SKM-1 treated with dmso at 0.1 percent for 144 hours (cell line): ENCODE measurements around the gene CTSW.

Experiments used
- DNase-seq: peaks from one replicate; lab custom pipeline; 2025; ENCODE audit not compliant: unreplicated experiment; lab: John Stamatoyannopoulos, UW

Gene CTSW

GRCh38 chr11:65919573-65920371, 40.1 kb downstream of the CTSW start:
- DNase-seq: no peak

GRCh38 chr11:65920372-65920802, 40.8 kb downstream of the CTSW start:
- no peak for DNase-seq

- DNase-seq: no peak
These were observed 41.5 kb downstream of the CTSW start for GRCh38 chr11:65921033-65921555.

GRCh38 chr11:65921876-65922275, 42.2 kb downstream of the CTSW start:
- DNase-seq: no peak

GRCh38 chr11:65922565-65922964, 42.9 kb downstream of the CTSW start:
- no peak for DNase-seq

GRCh38 chr11:65925397-65925796, 45.8 kb downstream of the CTSW start:
- DNase-seq: no peak

GRCh38 chr11:65927904-65928397, 48.3 kb downstream of the CTSW start:
- DNase-seq: no peak

GRCh38 chr11:65928667-65929066, 49.0 kb downstream of the CTSW start:
- DNase-seq: no peak

GRCh38 chr11:65931773-65932557, 52.3 kb downstream of the CTSW start:
- DNase-seq: no peak

GRCh38 chr11:65932558-65932919, 52.9 kb downstream of the CTSW start:
- no peak for DNase-seq
